GM20431 (cell line): Measurements from ENCODE around the gene NR5A1.

Experiments
- in situ Hi-C: fragments of 300-500 bp; cut with MseI, MboI; formaldehyde crosslinking; loops from one replicate; pipeline ENCODE4 v1.15.0; 2020; ENCODE audit warnings: low sequenced_read_pairs; ENCODE audit not compliant: unreplicated experiment

The NR5A1 gene

DNA sequence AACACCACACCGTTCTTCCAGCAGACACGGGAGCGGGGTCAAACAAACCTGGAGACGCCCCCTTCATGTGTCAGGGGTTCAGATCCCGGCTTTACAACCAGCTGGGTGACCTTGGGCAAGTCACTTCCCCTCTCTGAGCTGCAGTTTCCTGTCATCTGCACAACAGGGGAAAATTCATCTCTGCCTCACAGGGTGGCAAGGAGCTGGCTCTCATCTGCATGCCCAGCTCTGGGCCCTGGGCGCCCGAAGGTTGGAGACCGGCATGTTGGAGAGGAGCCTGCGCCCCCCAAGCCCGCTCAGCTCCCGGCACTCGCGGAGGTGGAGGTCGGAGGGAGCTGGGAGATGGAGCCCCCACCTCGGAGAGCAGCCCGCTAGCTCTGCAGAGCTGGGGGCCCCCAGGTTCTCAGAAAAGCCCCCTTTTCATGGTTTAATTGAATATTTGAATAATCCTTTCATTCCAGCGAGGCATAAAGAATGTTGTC lies 20.4 kb downstream of the NR5A1 start:
- in situ Hi-C loops, result no loop called here

DNA sequence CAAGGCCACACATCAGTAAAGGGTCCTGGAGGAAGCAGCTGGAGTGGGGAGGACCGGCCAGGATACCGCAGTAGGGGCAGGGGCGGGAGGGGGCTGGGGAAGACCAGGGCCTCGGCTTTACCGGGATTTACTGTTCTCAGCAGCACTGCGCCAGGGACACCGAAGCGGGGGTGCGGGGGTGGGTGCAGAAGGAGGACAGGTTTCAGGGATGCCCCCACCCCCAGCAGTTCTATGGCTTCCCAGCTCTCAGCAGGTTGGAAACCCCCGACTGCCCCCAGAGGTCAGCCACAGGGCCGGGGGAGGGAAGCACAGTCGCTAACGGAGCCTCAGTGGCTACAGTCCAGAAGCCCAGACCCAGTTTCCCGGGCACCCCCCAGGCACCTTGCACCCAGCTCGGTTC lies 21.3 kb downstream of the NR5A1 start:
- in situ Hi-C loops, result no loop called here

DNA sequence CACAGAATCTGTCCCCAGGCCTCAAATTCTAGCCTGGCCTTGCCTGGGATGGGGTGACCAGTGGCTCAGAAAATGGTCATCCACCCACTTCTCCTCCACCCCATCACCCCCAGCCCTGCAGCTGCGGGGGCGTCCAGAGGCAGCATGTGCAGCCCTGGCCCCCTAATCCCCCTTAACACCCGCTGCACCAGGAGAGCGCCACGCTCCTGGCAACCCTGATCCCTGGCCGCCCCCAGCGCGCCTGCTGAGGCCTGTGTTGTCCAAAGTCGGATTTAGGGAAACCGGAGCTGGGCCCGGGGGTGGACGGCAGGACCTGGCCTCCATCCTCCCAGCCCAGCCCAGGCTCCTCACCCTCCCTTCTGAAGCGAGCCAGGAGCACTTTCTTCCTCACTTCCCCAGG lies 22.0 kb downstream of the NR5A1 start:
- in situ Hi-C loops, result no loop called here

DNA sequence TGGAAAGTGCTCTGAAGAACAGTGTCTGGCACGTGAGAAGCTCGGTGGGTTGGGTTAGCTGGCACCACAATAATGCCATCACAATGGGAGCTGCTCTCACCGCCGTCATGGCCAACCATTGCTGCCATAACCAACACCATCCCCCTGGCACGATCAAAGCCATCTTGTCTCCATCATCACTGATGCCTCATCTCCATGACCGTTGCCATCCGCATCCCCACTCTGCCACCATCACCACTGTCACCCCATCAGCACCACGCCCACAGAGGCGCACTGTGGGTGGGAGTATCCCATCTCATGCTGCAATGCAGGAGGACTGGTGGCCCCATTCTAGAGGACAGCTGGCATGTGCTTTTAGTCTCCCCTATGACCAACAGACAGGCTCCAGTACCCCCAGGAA lies 23.7 kb downstream of the NR5A1 start:
- in situ Hi-C loops, result no loop called here

DNA sequence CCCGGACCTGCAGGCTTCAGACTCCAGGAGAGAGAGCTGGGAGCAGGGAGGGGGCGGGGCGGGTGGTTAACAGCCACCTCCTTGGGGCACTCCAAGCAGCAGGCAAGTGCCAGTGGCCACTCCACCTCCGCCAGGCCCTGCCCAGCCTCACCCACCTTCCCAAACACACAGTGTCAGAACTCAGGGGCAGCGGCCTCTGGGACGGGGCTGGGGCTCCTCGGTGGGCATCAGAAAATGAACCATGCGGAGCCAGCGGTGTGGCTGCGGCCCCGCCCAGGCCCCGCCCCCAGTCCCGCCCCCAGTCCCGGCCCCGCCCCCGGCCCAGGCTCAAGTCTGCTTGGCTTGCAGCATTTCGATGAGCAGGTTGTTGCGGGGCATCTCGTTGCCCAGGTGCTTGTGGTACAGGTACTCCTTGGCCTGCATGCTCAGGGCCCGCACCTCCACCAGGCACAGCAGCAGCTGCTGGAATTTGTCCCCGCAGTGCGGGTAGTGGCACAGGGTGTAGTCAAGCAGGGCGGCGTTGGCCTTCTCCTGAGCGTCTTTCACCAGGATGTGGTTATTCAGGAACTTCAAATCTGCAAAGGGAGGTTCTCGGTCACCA lies 24.7 kb downstream of the NR5A1 start:
- in situ Hi-C loops, result no loop called here

DNA sequence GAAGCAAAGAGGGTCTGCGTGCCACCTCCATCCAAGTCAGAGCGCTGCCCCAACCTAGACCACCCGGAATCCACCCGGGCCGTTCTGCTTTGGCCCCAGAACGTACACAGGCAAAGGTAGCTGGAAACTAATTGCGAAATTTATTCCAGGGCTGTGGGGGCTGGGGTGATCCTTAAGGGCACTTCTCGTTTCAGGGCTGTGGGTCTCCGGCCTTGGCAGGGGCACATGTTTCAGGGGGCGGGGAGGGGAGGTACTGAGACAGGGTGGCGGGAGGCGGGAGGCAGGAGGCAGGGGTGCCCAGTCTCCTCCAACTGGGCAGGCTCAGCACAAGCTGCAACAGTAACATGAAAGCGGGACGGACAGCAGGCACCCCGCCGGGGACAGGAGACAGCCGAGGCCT lies 26.1 kb downstream of the NR5A1 start:
- in situ Hi-C loops, result no loop called here

DNA sequence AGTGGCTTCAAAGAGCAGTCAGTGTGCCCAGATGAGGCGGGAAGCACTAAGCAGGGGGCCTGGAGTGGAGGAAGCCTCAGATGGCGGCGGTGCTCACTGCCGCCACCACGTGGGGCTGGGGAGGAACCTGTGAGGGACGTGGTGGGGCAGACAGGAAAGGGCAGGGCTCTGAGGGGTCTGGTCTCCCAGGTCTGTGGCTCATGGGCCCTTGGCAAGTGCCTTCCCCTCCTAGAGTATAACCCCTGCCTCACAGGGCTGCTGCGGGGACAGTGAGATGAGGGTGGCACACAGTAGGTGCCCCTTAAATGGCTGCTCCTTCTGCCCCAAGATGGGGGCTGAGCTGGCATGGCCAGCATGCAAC lies 26.6 kb downstream of the NR5A1 start:
- in situ Hi-C loops, result no loop called here

DNA sequence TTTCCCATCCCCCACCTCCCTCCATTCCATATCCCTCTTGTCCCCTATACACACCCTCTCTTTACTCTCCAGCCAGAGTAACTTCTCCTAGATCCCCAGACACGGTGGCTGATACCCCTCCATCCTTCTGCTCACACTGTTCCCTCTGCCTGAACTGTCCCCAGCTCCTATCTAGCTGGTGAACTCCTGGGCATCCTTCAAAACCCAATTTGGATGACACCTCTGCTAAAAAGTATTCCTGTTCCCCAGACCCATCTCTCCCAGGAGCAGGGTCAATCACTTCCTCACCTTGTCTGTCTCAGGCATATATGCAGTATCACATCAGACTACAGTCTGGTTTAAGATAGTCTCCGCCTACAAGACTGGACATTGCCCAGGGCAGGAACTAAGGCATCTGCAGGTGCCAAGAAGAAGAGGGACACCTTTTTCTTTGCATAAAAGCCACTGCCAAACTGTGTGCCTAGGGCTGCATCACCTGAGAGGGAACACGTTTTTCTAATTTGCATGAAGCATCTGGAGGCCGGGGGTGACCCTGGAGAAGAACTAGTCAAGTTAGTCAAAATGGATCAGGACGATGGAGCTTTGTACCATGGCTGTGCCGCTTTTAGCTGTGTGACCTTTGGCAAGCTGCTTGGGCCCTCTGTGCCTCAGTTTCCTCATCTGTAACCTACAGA lies 27.1 kb downstream of the NR5A1 start:
- in situ Hi-C loops, result no loop called here

DNA sequence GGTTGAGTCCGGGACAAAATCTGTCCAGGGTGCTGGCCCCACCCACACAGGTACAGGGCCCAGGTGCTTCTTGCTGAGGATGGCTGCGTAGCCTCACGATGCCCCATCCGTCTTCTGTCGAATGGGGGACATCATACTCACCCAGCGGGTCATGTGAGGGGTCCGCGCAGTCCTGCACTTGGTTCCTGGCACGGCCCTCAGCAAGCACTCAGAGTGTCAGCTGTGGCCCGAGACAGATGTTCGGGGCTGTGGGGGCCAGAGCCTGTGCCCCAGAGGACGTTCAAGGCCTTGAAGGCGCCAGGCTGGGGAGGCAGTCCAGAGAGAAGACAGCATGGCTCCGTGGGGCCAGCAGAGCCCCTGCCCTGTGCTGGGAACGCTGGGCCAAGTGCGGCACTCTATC lies 27.8 kb downstream of the NR5A1 start:
- in situ Hi-C loops, result no loop called here

DNA sequence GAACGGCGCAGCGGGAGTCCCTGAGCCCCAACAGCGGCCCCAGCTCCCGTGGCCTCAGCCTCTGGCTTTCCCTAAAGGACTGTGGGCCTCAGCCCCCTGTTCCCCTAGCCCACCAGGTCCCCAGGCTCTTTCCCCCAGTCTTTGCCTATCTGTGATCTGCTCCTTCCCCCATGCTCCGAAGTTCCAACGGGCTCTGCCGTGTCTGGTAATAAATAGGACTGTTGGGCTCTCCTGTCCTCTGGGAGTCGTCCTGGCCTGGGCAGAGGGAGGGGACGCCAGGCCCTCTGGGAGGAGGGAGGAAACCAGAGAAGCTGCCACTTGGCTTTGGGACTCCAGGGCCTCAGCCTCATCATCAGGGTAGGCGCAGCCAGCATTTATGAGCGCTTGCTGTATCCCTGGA lies 28.8 kb downstream of the NR5A1 start:
- in situ Hi-C loops, result no loop called here

DNA sequence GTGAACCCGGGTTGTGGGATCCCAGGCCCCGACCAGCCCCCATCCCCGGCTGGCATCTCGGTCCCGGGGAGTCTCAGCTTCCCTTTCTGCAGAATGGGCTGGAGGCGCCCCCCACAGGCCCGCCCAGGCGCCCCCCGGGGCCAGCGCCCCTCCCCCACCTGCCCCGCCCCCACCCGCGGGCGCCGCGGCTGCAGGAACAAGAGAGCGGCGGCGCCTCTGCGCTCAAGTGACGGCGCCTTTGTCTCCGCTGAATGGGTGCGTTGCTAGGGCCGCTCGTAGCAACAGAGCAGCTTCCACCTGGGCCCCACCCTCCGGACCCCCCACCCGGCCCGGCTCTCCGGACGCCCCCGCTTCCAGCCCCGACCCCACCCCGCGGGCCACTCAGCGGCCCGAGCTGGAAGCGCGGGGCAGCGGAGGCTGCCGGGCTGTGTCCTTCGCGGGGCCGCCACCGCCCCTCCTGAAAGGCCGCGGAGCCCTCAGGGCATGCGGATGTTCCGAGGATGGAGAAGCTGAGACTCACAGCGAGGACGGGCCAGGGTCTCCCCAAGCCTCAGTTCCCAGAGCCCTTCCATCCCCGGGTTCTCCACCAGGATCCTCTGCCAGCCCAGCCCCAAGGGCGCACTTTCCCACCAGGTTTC lies 29.4 kb downstream of the NR5A1 start:
- in situ Hi-C loops, result no loop called here

DNA sequence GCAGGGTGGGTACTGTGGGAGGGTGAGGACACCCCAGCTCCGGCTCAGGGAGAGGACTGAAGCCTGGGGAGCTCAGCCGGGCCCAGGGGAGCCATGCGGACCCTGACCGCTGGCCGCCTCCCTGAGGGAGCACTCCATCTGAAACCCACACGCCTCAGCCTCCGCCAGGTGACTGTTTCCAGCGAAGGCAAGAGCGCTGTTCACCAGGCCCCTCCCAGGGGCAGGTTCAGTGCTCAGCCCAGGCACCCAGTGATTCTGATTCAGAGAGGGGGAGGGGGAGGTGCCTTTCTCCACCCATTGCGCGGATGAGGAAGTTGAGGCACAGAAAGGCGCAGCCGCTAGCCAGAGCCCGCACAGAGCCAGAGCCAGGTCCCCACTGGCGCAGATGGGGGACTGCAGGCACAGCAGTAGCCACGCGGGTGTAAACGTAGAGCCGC lies 30.0 kb downstream of the NR5A1 start:
- in situ Hi-C loops, result no loop called here

DNA sequence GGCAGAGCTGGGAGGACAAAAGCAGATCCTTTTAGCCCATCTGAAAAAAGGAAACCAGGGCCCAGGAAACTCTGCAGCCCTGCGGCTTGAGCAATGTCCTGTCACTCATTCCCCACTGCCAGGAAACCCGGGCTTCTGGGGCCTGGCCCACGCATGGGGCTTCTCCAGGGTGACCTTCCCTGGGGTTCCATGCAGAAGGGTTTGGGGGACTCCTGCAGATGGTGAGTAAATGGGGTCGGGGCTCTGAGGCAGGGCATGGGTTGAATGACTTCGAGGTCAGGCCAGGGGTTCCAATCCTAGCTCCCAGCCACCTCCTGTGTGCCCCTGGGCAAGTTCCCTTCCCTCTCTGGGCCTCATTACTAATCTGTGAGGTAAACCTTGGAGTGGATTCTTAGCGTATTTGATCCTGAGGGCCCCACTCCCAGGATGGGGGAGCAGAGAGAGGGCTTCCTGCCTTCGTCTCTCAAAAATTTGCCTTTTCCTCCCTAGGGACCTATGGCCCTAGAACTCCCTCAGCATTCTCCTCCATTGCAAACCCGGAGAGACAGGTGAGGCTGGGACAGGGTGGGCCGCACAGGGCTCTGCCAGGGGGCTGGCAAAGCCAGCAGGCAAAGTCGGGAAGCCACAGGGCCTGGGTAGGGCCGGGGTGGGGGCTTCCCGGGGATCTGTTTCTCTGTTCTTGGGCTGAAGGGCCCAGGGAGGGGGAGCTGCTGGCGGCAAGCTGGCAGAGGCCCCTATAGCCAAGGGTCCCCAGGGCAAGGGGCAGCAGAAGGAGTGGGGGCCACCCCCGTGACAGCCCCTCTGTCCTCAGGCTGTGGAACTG lies 31.1 kb downstream of the NR5A1 start:
- in situ Hi-C loops, result no loop called here

DNA sequence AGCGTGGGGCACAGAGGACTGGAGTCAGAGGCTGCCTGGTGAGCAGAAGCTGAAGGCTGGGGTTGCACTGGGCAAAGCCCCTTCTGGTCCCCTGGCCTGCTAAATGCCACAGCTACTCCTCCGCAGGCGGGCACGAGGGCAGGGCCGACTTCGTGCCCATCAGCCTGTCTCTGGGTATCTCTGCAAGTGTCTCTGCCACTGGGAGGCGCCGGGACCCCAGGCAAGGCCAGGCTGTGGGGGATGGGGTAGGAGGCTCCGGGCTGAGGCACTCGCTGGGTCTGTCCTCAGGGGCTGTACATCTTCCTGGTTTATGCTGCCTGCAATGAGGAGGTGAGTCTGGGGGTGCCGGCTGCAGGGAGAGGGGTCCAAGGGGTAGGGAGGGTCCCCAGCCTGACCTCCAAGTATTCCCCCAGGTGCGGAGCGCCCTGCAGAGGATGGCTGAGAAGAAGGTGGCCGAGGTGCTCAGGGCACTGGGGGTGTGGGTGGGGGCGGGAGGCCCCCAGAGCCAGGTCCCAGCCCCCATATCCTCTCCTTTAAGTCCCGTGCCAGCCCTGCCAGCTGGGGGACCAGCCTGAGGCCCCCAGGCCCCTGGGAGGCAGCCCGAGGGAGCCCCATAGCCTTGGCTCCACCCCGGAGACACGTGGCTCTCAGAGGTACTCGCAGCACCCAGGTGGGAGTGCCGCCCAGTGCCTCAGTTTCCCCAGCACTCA lies 31.9 kb downstream of the NR5A1 start:
- in situ Hi-C loops, result no loop called here

DNA sequence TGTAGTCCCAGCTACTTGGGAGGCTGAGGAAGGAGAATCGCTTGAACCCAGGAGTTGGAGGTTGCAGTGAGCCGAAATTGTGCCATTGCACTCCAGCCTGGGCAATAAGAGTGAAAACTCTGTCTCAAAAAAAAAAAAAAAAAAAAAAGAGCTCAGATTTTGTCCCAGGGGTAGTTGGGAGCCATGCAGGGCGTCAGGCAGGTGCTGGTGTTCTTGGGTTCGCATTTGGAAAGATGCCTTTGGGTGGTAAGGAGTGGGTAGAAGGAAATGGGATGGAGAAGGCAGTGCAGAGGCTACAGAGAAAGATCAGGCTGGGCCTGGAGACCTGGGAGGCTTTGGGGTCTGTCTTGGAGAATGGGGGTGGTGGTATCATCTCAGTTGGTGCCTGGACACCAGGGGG lies 33.0 kb downstream of the NR5A1 start:
- in situ Hi-C loops, result no loop called here

DNA sequence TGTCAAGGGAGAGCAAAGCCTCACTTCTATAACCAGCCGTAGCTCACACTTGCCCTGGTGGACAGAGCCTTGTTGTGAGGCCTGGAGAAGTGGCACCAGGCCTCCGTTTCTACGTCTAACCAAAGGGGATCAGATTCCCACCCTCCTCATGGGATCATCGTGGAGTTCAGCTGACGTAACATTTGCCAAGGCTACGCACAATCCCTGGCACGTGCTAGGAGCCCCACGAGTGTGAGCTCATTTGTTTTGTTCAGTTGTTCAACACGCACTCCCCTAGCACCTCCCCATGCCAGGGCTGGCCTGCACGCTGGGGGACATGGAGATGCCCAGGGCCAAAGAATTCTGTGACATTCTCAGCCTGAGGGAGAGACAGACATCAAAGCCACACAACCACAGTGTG lies 33.9 kb downstream of the NR5A1 start:
- in situ Hi-C loops, result no loop called here

DNA sequence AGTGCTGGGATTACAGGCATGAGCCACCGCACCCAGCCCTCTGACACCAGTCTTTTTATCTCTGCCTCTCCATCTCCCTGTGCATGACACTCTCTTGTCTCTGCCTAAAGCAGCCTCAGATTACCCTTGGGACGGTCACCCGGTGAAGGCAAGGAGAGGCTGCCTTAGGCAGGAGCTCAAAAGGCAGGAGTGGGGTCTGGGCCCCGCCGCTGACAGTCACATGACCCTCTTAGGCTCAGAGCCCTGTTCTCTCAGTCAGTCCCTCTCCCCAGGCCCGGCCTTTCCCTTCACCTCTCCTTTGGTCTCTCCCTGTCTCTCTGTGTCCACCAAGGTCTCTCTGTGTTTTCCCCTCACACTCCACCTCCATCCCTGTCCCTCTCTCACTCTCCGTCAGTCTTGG lies 34.4 kb downstream of the NR5A1 start:
- in situ Hi-C loops, result no loop called here

DNA sequence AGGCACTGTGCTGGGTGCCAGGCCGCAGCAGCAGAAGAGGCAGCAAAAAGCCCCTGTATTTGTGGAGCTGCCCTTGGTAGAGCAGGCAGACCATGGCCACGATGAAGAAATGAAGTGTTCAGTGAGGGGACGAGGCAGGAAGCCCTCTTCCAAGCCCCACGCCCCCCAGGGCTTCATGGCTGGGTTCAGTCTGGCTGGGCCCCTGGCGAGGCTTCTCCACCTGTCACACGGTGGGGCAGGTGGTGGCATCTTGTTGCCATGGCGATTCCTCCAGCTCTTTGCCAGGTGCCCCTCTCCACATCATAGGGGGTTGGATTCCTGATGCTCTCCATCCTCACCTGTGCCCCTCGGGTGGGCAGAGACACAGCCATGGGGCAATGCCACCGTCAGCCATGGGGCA lies 35.4 kb downstream of the NR5A1 start:
- in situ Hi-C loops, result no loop called here

DNA sequence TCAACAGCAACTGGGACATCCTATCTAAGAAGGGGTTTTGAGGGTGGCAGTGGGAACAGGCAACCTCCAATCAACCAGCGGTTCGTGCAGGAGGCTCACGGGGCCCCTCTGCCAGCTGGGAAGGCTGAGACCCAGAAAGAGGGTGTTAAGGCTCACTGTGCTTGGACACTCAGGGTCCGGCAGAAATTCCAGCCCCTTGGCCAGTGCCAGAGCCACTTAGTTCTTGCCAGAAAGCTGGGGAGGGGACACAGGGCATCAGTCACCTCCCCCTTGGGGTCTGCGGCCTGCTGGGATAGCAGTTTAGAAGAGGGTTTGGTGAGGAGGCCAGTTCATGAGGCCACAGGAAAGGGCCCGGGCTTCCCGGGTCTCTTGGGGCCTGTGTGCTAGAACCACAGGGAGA lies 36.5 kb downstream of the NR5A1 start:
- in situ Hi-C loops, result no loop called here

DNA sequence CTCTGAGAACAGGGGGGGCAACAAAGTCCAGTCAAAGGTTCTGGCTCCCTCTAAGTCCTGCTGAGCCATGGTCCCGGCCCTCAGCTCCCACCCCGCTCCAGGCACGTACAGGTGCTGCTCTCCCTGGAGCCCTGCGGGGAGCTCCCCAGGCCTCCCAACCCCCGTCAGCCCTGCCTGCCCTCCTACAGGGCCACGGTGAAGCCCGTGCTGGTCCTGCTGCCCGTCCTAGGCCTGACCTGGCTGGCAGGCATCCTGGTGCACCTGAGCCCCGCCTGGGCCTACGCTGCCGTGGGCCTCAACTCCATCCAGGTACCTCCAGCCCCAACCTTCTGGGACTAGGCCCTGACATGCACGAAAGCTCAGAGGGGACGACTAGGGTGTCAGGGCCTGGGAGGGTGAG lies 36.9 kb downstream of the NR5A1 start:
- in situ Hi-C loops, result no loop called here
